Measurements from ENCODE around the gene LHFPL3. TPM values are rescaled to one million over a fixed set of nuclear protein-coding genes. Genes with fewer than 3 reads are reported as not detected.

LHFPL3 gene
- total RNA-seq, 1 donor from 2014 or later: not detected

GRCh38 chr7:104790440-104790839 lies 462.0 kb downstream of the LHFPL3 start:
- H3K27ac Mint-ChIP-seq: no peak overlapping the region
- no peak for DNase-seq (ENCODE audit: low spot score, unreplicated experiment)
- peaks cover 2% of the 10 kb centered on the region for H3K4me1 Mint-ChIP-seq (ENCODE audit: low read depth)
- TF ChIP-seq CTCF (IDR thresholded peaks at IDR 0.05; ENCODE audit: unreplicated experiment): no peak
- H3K36me3 Mint-ChIP-seq (ENCODE audit: insufficient read depth): no peaks in the 10 kb centered on the region
- peaks cover 4% of the 10 kb centered on the region for H3K27me3 Mint-ChIP-seq
- H3K4me3 Mint-ChIP-seq (ENCODE audit: low read depth): no peak overlapping the region
- H3K9me3 Mint-ChIP-seq (ENCODE audit: low read depth): no peaks in the 10 kb centered on the region

- Mint-ChIP-seq H3K27ac (no peak overlapping the region), H3K9me3 (ENCODE audit: low read depth) (no peaks in the 10 kb centered on the region), H3K27me3 (no peaks in the 10 kb centered on the region), H3K4me1 (ENCODE audit: low read depth) (peaks cover 2% of the 10 kb centered on the region), H3K4me3 (ENCODE audit: low read depth) (no peak overlapping the region), H3K36me3 (ENCODE audit: insufficient read depth) (no peaks in the 10 kb centered on the region)
- DNase-seq (ENCODE audit: low spot score, unreplicated experiment): no peak
- TF ChIP-seq CTCF (IDR thresholded peaks at IDR 0.05; ENCODE audit: unreplicated experiment): no peak
Measured at GRCh38 chr7:104791080-104791479, 462.7 kb downstream of the LHFPL3 start.

- H3K4me1 Mint-ChIP-seq (ENCODE audit: low read depth): peaks cover 2% of the 10 kb centered on the region
- no peak for DNase-seq (ENCODE audit: low spot score, unreplicated experiment)
- no peaks in the 10 kb centered on the region for H3K27me3 Mint-ChIP-seq
- no peaks in the 10 kb centered on the region for H3K9me3 Mint-ChIP-seq (ENCODE audit: low read depth)
- TF ChIP-seq CTCF (IDR thresholded peaks at IDR 0.05; ENCODE audit: unreplicated experiment): no peak
- H3K27ac Mint-ChIP-seq: no peak overlapping the region
- no peaks in the 10 kb centered on the region for H3K36me3 Mint-ChIP-seq (ENCODE audit: insufficient read depth)
- H3K4me3 Mint-ChIP-seq (ENCODE audit: low read depth): no peak overlapping the region
Measured at GRCh38 chr7:104793066-104793465, 464.7 kb downstream of the LHFPL3 start.

GRCh38 chr7:104794154-104794553 lies 465.8 kb downstream of the LHFPL3 start:
- DNase-seq (ENCODE audit: low spot score, unreplicated experiment): no peak
- Mint-ChIP-seq H3K27me3 (no peaks in the 10 kb centered on the region), H3K4me3 (ENCODE audit: low read depth) (no peak overlapping the region), H3K36me3 (ENCODE audit: insufficient read depth) (no peaks in the 10 kb centered on the region), H3K9me3 (ENCODE audit: low read depth) (no peaks in the 10 kb centered on the region), H3K27ac (no peak overlapping the region), H3K4me1 (ENCODE audit: low read depth) (peaks cover 2% of the 10 kb centered on the region)
- TF ChIP-seq CTCF (IDR thresholded peaks at IDR 0.05; ENCODE audit: unreplicated experiment): no peak

GRCh38 chr7:104794589-104794988 lies 466.2 kb downstream of the LHFPL3 start:
- peaks cover under 1% of the 10 kb centered on the region for H3K27me3 Mint-ChIP-seq
- DNase-seq (ENCODE audit: low spot score, unreplicated experiment): no peak
- H3K9me3 Mint-ChIP-seq (ENCODE audit: low read depth): no peaks in the 10 kb centered on the region
- peaks cover 2% of the 10 kb centered on the region for H3K4me1 Mint-ChIP-seq (ENCODE audit: low read depth)
- H3K4me3 Mint-ChIP-seq (ENCODE audit: low read depth): no peak overlapping the region
- H3K36me3 Mint-ChIP-seq (ENCODE audit: insufficient read depth): no peaks in the 10 kb centered on the region
- no peak for TF ChIP-seq CTCF (IDR thresholded peaks at IDR 0.05; ENCODE audit: unreplicated experiment)
- H3K27ac Mint-ChIP-seq: no peak overlapping the region
